ENCODE measurements around the gene MANBA.

MANBA gene

DNA sequence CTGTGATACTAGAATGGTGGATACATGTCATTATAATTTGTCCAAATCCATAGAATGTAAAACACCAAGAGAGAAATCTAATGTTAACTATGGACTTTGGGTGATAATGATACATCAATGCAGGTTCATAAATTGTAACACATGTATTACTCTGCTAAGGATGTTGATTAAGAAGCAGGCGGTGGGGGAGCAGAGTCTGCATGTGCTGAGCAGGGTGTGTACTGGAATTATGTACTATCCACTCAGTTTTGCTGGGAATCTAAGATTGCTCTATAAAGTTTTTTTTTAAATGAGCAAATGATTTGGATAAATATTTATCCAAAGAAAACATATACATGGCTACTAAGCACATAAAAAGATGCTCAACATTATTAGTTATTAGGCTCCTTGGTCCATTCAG, 15.0 kb upstream of the MANBA start:
- DNase-seq (ENCODE audit: low read depth, low spot score), result no peak
- in situ Hi-C loops (cut with HindIII; ENCODE audit: low sequenced_read_pairs), result no loop called here
- TF ChIP-seq, protein P1, sequence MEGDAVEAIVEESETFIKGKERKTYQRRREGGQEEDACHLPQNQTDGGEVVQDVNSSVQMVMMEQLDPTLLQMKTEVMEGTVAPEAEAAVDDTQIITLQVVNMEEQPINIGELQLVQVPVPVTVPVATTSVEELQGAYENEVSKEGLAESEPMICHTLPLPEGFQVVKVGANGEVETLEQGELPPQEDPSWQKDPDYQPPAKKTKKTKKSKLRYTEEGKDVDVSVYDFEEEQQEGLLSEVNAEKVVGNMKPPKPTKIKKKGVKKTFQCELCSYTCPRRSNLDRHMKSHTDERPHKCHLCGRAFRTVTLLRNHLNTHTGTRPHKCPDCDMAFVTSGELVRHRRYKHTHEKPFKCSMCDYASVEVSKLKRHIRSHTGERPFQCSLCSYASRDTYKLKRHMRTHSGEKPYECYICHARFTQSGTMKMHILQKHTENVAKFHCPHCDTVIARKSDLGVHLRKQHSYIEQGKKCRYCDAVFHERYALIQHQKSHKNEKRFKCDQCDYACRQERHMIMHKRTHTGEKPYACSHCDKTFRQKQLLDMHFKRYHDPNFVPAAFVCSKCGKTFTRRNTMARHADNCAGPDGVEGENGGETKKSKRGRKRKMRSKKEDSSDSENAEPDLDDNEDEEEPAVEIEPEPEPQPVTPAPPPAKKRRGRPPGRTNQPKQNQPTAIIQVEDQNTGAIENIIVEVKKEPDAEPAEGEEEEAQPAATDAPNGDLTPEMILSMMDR (IDR thresholded peaks at IDR 0.05; ENCODE audit: low read depth, low read length), result no peak
- no peak overlapping the region for H3K4me3 ChIP-seq (ENCODE audit: low read depth, low read length)

- no peak for DNase-seq (ENCODE audit: low read depth, low spot score)
- TF ChIP-seq, protein P1 (IDR thresholded peaks at IDR 0.05; ENCODE audit: low read depth, low read length), result no peak
- no peak overlapping the region for H3K4me3 ChIP-seq (ENCODE audit: low read depth, low read length)
Measured at GRCh38 chr4:102774254-102774653, 13.5 kb upstream of the MANBA start.

DNA sequence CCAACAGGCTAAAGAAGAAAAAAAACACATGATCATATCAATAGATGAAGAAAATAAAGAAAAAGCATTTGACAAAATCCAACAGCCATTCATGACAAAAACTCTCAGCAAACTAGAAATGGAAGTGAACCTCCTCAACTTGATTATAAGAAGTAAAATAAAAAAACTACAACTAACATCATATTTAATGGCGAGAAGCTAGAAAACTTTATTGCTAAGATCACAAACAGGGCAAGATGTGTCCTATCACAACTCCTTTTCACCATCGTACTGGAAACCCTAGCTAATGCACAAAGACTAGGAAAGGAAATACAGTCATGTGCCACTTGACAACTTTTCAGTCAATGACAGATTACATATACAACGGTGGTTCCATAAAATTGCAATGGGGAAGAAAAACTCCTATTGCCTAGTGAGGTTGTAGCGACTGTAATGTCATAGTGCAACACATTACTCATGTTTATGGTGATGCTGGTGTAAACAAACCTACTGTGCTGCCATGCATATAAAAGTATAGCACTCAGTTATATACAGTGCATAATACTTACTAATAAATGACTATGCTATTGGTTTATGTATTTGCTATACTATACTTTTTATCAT, 12.1 kb upstream of the MANBA start:
- H3K4me3 ChIP-seq (ENCODE audit: low read depth, low read length), result no peak overlapping the region
- in situ Hi-C loops (cut with HindIII; ENCODE audit: low sequenced_read_pairs), result no loop called here
- TF ChIP-seq, protein P1 (IDR thresholded peaks at IDR 0.05; ENCODE audit: low read depth, low read length), result no peak
- no peak for DNase-seq (ENCODE audit: low read depth, low spot score)

More at GRCh38 chr4:102774254-102774653, 13.5 kb upstream of the MANBA start:
- in situ Hi-C loops (cut with HindIII; ENCODE audit: low sequenced_read_pairs), result no loop called here

GRCh38 chr4:102764901-102765300, 4.1 kb upstream of the MANBA start:
- H3K4me3 ChIP-seq (ENCODE audit: low read depth, low read length), result no peak overlapping the region
- DNase-seq (ENCODE audit: low read depth, low spot score), result no peak
- TF ChIP-seq, protein P1 (IDR thresholded peaks at IDR 0.05; ENCODE audit: low read depth, low read length), result no peak
- in situ Hi-C loops (cut with HindIII; ENCODE audit: low sequenced_read_pairs), result no loop called here

DNA sequence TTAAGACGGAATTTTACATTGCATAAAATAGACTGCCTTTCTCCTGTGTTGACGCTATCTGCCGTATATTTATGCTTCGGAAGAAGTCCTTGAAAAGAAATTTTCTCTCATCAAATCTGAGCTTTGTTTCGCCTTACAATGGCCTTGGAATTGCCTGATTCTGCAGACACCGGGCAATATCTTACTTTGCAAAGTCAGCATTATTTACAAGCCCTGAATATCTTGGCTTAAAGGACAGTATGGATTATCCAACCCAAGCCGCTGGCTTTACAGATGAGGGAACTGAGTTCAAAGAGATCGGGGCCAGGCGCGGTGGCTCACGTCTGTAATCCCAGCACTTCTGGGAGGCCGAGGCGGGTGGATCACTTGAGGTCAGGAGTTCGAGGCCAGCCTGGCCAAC, 1.1 kb upstream of the MANBA start:
- in situ Hi-C loops (cut with HindIII; ENCODE audit: low sequenced_read_pairs), result no loop called here
- TF ChIP-seq, protein P1 (IDR thresholded peaks at IDR 0.05; ENCODE audit: low read depth, low read length), result no peak
- DNase-seq (ENCODE audit: low read depth, low spot score), result no peak
- H3K4me3 ChIP-seq (ENCODE audit: low read depth, low read length), result no peak overlapping the region

GRCh38 chr4:102761296-102761701, 531 bp upstream of the MANBA start:
- in situ Hi-C loops (cut with HindIII; ENCODE audit: low sequenced_read_pairs), result no loop called here
- no peak for DNase-seq (ENCODE audit: low read depth, low spot score)
- TF ChIP-seq, protein P1 (IDR thresholded peaks at IDR 0.05; ENCODE audit: low read depth, low read length), result no peak
- H3K4me3 ChIP-seq (ENCODE audit: low read depth, low read length), result peak overlapping the region; percentile 65
